Activated T-cell treated with anti-CD3 and anti-CD28 coated beads, Interleukin-2, amount 50 U/mL, for 1 hour (primary cell): Measurements from ENCODE around the gene USF1.
"Not testable (repeated sequence)": the region's sequence is repeated elsewhere in the genome, so short reads cannot be mapped to it uniquely, and the experiment has no call there.

Experiments used
- DNase-seq: peaks from one replicate; pipeline ENCODE4 v3.0.0-alpha.2; 2020

Gene USF1

DNA sequence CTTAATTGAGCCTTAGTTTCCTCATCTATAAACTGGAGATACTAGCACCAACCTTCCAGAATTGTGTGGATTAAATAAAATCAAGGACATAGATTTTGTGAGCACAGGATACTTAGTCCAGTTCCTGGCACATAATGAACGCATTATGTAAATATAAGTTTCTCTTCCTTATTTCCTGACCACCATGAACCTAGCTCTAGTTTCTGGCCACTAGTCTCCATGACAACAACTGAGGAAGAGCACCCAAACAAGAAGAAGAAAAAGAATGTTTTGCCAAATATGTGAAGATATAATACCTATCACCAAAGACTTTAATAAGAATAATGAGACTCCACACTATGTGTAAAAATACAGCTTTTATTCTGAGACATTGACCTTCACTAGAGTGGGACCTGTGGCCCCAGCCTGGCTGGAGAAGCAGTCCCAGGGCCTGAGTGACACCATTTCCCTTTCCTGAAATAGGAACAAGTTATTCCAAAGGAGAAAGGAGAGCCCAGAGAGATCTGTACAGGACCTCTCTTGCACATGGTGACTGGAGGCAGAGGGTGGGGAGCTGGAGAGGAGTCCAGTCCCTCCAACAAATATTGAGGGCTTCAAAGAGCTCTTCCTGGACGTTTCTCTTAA lies 940 bp upstream of the USF1 start:
- DNase-seq: no peak

DNA sequence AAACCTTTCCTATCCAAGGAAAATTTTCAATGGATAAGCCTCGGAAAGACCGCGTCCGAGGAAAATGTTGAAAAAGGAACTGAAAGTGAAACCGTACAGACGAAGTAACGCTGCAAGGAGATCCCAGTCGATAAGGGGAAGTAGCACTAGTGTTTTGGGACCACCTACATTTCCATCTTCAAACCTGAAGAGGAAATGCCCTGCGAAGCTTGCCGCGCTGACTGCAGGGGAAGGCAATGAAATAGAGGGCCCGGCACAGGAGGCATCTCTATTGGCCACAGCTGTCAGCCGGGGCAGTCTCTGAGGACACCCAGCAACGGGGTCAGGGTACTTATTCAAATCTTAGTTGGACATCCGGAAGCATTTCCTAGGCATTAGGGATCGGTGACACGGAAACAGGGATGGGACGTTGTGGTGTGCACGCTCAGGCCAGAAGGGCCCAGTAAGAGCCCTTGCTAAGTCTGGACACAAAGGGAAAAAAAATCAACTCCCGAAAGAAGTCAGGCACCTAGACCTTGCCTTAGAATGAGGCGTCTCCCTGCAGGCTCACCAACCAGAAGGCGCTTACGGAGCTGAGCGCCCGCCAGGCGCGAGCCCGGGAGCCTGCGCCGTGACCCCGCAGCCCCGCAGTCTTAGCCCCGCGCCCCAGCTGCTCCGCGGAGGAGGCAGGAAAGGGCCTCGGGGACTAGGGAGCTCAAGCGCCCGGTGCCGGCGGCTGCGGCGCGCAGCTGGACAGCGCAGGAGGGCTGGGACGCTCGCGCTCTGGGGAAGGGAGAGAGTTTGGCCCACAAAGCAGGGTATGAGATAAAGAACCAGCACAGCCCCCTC lies 655 bp downstream of the USF1 start:
- DNase-seq: peak; percentile 61

DNA sequence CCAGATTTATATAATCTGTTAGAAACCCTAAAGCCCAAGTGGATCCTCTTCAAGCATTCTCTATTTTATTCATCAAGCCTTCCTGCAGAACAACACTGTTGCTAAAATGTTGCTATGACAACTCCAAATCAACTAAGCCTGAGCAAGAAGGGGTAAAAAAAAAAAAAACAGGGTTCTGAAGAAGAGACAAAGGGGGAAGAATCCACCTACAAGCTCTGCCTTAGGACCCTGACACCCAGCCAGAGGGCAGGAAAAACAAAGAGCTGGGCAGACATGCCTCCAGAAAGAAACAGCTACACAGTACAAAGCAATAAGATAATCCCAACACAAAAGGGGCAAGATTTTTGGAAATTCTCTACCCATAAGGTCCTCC lies 1.3 kb downstream of the USF1 start:
- DNase-seq: no peak

DNA sequence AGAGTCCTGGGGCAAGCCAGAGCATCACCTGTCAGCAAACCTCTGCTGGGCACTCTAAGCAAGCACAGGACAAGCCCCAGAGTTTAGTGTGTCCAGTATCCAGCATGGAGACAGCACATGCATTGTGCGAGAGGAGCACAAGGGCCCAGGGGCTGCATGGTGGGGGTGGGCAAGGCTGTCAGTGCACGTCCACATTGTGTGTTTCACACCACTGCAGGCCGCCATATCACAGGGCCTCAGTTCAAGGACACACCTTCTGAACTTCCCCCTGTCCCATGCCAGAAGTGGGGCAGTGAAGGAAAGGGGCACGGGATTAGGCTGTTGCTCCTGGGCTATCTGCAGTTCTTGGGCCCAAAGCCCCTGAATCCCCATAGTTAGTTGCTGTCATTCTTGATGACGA lies 6.2 kb downstream of the USF1 start:
- no peak for DNase-seq

DNA sequence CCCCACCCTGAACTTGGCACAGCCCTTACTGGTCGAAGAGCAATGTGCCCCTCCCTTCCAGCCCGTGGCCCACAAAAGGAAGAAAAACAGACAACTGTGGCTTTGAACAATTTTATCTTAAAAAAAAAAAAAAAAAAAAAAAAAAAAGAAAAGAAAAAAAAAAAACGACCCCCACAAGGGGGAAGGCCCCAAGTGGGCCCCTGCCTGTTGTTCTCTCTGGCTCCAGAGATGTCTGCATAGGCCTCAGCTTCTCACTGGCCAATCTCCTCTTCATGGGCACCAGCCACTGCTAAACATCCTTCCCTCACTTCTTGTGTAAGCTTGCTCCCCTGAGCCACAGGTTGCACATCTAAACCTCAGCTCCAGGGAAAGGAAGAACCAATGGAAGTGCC lies 6.6 kb downstream of the USF1 start:
- no peak for DNase-seq

DNA sequence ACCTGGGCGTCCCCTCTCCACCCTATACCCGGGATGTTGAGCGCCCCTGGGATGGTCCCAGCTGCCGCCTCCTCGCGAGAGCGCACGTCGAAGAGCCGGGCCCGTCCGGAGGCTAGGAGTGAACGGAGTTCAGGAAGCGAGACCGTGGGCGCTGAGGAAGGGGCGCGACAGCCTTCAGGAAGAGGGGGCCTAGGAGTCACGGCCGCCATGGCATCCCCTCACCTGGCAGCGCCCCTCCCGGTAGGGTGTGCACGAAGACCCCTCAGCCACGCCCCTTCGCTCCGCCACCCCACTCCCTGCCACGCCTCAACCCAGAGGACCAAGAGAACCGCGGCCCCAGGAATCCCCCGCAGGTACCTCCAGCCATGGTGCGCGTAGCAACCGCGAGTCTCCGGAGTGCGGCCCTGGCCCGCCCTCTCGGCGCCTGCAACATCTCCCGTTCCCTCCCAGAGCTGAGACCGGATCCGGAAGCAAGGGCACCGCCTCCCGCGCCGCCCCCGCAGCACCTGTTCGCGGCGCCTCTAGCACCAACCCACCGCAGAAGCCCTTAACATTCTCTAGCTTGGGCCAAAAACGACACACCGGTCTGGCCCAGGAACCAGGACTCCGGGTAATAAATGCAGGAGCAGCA lies 7.1 kb downstream of the USF1 start, which contains the start of gene TSTD1:
TSS of gene TSTD1 (minus strand) at position 442 of the 631 bp plus-strand sequence. CDS start at position 367, 75 bp downstream.
- peak; percentile 87 for DNase-seq

DNA sequence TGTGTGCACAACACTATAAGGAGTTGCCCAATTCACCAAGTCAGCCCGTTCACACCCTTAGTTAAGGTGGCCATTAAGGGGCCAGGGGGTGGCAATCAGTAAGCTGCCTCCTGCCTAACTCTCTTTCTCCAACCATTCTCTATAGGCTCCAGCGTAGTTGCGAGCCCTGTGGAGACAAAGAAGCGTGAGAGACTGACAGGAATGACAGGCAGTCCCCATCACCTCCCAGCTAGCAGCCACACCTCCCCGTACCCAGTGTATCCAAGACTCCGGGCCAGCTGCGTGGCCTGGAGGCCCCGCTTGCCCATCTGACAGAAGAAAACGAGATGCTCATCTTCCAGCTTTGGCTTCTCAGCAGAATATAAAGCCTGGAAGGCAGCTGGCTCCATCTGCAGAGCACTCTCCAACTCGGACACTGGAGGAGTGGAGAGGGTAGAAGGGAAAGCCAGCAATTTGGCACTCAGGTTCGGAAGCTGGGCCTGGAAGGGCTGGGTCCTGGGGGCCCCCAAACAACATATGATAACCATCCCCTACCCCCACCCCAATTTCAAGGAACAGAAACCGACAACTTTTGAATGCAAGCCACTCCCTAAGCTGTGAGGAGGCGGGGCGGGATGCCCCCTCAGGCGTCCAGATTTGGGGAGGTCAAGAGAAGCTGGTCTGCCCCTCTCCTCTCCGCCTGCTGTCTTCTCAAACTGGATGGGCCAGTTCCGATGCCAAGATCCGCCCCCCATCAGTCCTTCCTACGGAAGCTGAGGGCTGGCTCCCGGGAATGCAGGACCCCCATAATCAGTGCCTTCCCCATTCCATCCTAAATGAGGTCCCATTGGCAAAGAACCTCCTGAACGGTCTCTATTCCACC lies 7.9 kb downstream of the USF1 start:
- no peak for DNase-seq

DNA sequence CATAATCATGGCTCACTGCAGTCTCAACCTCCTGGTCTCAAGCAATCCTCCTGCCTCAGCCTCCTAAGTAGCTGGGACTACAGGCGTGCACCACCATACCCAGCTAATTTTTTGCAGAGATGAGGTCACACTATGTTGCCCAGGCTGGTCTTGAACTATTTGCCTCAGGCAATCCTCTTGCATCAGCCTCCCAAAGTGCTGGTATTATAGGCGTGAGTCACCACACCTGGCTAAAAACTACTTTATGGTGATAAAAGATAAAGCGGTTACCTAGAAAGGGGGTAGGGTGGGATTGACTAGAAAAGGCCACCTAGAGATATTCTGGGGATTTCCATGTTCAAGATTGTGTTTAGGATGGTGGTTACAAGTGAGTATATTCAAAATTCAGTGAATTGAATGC lies 12.0 kb downstream of the USF1 start:
- DNase-seq: no peak

DNA sequence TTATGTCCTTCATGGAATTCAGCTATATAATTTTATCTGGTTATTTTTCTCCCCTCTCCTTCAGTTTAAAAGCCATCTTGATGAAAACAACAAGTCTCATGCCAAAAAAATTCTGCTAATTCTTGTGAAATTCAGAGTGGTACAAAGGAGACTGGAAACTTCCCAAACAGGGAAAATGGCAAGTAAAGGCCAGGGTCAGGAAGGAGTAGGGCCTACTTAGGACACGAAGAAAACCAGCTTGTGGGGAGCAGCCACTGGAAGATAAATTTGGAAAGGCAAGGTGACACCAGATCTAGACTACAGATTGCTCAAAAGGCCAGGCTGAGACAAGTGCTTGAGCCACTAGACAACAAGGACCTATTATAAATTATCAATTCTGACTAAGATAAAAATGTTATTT lies 13.4 kb downstream of the USF1 start:
- DNase-seq: no peak

DNA sequence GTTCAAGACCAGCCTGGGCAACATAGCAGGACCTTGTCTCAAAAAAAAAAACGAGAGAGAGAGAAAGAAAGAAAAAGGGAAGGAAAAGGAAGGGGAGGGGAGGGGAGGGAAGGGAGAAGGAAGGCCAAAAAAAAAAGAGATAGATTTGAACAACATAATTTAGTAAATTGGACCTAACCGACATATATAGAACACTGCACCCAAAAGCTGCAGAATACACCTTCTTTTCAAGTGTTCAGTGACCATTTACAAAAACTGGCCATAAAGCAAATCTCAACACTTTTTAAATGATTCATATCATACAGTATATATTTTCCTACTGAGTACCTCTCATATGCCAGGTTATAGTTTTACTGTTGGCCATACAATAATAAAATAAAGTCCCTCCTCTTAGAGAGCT lies 13.9 kb downstream of the USF1 start:
- DNase-seq: no peak

DNA sequence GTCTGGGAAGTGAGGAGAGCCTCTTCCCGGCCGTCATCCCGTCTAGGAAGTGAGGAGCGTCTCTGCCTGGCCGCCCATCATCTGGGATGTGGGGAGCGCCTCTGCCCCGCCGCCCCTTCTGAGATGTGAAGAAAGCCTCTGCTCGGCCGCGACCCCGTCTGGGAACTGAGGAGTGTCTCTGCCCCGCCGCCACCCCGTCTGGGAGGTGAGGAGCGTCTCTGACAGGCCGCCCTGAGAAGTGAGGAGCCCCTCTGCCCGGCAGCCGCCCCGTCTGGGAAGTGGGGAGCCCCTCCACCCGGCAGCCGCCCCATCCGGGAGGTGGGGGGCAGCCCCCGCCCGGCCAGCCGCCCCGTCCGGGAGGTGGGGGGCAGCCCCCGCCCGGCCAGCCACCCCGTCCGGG lies 16.3 kb downstream of the USF1 start:
- DNase-seq: not testable (repeated sequence)

DNA sequence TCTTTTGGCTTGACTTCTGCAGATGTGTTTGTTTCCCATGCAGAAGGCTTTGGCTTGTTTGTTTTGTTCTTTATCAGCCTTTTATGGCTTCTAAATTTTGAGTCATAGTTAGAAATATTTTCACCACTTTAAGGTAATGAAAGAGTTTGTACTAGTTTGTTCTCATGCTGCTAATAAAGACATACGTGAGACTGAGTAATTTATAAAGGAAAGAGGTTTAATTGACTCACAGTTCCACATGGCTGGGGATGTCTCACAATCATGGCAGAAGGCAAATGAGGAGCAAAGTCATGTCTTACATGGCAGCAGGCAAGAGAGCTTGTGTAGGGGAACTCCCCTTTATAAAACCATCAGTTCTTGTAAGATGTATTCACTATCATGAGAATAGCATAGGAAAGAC lies 18.8 kb downstream of the USF1 start:
- DNase-seq: not testable (repeated sequence)

DNA sequence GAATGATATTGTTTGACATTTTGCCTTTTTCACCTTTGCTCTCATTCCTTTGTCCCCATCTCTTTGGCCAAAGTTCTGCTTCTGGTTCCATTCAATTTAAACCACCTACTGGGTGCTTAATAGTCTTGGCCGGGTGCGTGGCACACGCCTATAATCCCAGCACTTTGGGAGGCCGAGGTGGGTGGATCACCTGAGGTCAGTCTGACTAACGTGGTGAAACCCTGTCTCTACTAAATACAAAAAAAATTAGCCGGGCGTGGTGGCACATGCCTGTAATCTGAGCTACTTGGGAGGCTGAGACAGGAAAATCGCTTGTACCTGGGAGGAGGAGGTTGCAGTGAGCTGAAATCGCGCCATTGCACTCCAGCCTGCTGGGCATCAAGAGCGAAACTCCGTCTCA lies 23.3 kb downstream of the USF1 start:
- not testable (repeated sequence) for DNase-seq

DNA sequence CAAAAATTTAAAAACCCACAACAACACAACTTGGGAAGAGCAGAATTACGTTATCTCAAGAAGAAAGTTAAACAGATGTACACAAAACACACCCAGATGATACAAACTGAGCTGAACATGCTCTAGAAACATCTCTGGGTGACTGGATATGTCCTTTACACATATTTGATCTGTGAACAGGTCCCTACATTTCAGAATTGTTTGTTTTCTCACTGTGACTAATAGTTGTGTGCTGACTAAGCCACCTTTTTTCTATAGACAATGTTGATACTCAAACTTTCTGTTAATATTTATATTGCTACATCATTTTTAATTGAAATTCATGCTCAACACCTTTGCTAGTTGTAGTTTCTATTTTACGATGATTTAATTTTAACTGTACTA lies 23.8 kb downstream of the USF1 start:
- DNase-seq: no peak

DNA sequence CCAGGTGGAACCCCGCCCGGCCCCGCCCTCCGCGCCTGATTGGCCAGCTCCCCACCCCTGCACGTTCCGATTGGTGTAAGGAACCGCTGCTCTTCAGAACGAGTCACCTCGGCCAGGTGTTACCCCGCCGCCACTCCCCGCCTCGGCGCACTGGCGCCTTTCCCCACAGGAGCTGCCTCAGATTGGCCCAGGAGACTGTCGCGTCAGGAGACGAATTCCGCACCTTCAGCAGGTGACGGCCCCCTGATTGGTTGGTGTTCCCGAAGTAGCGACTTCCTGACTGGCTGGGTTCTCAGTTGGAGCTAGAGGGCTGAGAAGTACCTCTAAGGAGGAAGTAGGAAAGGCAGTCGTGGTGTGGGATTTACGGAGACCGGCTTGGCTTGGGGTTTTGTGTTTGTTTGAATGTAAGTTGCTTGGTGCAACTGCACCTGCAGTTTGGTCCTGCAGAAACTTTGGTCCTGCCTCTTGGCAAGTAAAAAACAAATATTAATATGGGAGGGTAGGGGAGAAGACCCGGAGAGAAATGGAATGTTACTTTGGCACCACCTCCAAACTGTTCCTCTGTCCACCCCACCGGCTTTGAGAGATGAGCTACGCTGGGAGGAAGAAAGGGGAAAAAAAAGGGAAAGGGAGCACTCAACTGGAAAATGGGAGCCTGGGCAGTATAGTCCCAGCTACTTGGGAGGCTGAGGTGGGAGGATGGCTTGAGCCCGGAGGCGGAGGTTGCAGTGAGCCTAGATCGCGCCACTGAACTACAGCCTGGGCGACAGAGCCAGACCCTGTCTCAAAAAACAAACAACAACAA lies 24.4 kb downstream of the USF1 start:
- DNase-seq: peak; percentile 89

DNA sequence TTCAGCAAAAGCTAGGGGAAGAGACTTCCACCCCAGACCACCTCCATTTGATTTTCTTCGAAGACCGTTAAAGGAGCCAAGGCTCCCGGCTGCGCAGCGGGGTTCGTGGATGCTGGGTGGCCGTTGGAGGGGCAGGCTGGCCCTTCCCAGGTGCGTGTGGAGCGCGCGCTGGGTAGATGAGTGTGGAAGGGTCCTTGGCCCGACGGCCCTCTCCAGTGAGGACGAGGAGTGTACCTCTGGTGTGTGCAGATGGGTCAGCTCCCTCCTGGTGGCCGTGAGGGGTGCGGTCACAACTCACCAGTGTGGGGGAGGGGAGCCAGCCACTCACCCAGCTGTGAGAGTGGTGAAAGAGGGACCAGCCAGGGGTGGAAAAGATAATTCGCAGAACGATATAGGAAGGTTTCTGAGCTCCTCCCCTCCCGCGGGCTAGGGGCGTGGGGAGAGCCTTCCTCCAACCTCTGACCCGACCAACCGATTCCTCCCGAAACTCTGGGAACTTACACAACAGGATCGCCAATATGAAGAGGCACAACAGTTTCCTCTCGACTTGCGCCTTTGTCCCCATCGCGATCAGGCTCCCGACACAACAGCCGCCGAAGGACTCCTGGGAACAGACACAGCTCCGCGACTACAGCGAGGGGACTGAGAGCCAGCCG lies 25.1 kb downstream of the USF1 start, which contains the start of gene F11R:
TSS of gene F11R (minus strand) at position 644 of the 656 bp plus-strand sequence. CDS start at position 565, 79 bp downstream.
- DNase-seq: no peak

DNA sequence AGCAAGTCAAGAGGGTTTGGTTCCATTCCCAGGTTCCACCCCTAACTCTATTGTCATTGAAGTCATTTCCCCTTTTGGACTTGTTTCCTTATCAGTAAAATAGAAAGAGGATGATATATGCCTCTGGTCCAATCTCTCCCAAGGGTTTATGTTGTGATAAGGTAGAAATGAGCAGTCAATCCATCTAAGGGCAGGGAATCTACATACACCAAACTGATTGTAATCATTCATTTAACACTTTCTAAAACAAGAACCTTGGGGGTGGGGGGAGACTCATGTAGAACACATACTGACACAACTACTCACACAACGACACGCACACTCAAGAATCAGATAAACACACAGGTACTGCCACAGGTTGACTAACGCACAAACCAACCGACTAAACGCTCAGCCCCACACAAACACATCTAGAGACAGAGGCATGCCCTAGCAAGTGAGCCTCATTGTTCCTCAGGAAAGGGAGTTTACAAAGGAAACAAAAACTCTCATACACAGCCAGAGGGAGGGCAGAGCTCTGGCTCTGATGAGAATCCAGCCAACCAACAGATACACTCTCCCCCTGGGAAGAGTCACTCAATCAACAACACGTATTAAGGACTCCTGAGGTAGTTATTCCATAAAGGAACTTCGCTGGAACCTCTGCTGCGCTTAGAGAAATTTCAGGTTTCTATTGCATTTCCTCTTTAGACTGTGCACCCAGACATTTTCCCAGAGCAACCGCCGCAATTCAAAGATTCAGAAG lies 25.9 kb downstream of the USF1 start:
- no peak for DNase-seq

DNA sequence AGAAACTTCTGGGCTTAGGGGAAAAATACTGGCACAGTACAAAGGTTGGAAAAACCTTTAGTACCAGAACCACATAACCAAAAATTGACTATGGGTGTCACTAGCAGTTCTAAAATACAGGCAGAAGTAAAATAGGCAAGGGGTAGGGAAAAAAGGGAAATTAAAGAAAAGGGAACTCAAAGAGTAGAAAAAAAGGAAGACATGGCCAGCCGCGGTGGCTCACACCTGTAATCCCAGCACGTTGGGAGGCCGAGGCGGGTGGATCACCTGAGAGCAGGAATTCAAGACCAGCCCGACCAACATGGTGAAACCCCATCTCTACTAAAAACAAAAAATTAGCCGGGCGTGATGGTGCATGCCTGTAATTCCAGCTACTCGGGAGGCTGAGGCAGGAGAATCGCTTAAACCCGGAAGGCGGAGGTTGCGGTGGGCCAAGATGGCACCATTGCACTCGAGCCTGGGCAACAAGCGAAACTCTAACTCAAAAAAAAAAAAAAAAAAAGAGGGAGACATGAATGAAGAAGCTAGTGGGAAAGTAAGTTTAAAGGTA lies 26.6 kb downstream of the USF1 start:
- DNase-seq: not testable (repeated sequence)

DNA sequence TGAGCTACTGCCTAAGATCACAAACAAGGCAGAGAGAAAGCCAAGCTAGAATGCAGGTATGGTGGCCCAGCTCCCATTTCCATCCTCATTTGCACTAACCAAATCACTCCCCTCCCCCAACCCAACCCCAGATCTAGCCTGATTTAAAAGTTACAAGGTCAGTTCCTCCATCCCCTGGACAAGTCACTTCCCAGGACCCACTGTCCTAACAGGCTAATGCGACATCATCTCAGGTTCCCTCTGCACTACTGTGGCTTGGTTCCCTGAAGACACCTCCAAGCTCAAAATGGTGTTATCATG lies 27.2 kb downstream of the USF1 start:
- DNase-seq: no peak

DNA sequence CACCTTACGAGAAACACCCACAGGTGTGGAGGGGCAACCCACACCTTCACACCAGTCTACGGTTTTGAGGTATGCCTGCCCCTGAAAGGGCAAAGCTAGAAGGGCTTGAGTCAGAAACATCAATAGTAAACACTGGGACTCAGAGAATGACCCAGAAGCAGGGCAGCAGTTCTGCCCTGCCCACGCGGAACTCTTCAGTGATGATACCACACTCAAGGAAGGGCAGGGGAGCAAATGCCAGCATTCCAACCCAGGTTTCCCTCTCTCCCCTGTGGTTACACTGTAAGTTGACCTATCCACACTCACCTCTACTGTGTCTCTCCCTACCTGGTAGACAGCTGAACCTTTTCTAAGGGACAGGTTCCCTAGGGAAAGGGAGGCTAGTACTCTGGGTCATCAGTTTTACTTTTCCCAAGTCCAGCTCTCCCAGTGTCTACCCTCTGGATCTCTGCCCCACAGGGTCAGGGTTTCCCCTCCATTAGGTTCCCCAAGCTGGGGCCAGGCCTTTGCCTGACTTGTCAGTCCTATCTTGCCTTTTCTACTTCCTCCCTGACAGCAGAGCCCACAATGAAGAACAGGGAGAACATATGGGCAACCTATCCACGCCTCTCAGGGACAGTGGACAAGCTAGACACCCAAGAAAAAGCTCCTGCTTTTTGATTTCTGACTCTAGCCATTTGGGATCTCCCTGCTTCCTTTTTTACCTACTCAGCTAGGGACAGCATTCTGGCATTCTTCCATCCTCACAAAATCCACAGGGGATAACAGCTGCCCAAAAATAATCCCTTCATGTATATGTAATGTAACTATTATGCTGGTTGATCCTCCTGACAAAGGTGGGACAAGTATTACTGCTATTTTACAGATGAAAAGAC lies 27.8 kb downstream of the USF1 start:
- DNase-seq: no peak
